GM19438 (cell line): ENCODE data around the gene MARCHF9.

Experiments used
- ATAC-seq: cut with Tn5 transposase; IDR thresholded peaks from one replicate; pipeline ENCODE4 v1.9.1; 2021; ENCODE audit warnings: low read depth; ENCODE audit not compliant: unreplicated experiment

Gene MARCHF9

GRCh38 chr12:57737467-57738460, 17.1 kb upstream of the MARCHF9 start:
- no peak for ATAC-seq

GRCh38 chr12:57738661-57739237, 16.2 kb upstream of the MARCHF9 start, which contains the start of gene AGAP2:
Gene AGAP2 (minus strand): TSS chr12:57738742. CDS start chr12:57738246, 496 bp downstream.
- no peak for ATAC-seq

- ATAC-seq, result no peak
Observed at GRCh38 chr12:57739387-57739786, 15.5 kb upstream of the MARCHF9 start.

GRCh38 chr12:57739914-57740538, 14.9 kb upstream of the MARCHF9 start:
- ATAC-seq, result no peak

DNA sequence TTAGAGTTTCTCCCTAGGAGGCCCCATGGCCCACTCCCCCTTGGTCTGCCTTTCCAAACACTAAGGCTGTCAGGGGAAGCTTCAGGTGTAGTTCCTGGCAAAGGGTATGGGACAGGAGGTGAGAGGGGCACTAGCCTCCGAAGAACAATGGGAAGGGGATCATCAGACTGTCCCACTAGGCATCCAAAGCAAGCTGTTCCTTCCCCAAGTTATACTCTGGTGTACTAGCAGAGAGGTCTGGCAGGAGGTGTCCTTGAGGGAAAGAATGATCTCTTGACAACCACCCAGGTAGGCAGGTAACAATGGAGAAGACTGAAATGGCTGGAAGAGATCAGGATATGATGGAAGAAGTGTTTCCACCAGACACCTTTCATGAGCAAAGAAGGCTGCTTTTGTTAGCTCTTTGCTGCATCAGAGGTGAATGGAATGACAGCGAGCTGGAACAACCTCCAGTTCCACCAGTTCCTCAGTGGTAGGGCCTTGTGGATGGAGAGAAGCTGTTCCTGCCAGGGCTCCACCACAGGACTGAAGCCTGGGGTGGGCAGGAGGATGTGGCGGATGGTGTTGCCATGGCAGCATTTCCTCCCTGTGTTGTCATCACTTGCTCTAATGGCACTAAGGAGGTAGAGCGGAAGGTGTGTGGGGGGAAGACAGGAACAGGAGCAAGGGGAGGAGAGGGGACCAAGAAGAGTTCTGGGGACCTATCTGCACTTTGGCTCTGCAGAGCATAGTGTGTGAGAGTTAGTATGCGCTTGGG, 14.1 kb upstream of the MARCHF9 start:
- peak; percentile 42 for ATAC-seq

DNA sequence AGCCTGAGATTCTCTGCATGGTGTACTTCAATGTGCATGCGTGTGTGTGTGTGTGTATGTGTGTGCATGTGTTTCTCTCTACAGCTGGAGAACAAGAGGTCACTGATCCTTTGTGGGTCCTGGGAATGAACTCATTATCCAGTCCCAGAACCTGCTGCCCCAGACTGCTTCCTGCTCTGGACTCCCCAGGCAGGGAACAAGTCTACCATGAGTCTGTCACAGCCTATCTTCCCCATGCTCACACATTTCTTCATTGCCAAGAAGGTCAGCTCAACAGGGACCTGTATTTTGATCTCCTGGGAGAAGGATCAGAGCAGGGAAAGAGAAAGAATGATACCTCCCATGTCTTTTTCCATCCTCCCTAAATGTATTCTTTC, 13.5 kb upstream of the MARCHF9 start:
- ATAC-seq, result no peak

DNA sequence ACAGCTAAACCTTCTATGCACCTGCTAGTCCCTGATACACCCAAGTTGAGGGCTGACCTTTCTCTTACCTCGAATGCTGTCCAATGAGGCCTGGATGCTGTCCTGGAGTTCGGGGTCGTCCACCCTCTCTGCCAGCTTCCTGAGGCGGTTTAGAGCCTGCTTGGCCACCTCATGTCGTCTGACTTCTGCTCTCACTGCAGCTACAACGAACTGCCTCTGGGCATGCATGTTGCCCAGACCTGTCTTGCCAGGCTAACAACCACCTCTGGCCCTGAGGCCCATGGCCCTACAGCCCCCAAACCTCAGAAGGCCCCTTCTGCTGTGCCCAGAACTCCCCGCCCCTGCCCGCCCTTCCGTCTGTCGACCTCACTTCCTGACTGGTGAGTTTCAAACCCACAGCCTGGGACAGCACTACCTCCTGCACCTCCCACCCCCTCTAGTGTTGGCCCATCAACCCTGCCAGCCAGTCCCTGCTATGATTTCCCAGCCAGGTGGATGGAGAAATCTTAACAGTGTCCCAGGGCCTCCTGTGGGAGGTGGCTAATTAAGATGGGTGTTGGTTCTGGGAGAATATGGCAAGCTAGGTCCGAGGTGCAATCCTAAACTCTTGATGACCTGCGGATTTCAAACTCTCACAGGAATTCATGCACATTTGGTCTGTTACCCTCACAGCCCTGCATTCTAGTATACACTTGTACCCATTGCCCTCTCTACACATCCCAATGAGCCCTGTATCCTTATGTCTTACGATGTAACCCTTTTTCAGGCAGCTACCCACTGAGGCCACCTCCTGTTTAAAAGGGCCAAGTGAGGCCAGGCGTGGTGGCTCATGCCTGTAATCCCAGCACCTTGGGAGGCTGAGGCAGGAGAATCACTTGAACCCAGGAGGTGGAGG, 12.8 kb upstream of the MARCHF9 start:
- ATAC-seq, result peak; percentile 45

- no peak for ATAC-seq
Observed at GRCh38 chr12:57743769-57744168, 11.1 kb upstream of the MARCHF9 start.

DNA sequence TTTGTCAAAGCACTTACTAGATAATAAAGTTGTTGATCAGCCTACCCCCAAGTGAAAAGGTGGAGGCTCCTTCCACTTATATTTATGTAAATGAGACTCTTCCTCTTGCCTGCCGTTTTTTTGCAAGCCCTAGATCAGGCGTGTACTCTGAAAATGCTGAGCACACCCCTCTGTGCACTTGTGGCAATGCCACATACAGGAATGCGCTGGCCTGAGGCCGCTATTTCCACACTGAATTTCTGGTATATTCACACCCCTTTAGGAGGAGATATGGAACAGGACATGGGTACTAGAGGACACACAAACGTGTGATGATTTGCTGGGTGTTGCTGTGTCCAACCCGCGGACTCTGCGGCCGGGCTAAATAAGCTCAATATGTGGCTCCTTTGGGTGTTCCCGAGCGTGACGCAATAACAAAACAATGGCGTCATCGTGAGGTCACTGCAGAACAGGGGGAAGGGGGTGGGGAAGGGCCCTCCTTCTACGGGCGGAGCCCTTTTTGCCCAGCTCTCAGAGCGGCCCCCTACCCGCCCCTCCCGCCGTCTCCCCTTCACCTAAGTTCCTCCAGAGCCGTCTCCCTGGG, 10.6 kb upstream of the MARCHF9 start:
- ATAC-seq, result peak; percentile 32

GRCh38 chr12:57744777-57745484, 10.0 kb upstream of the MARCHF9 start, which contains the start of gene TSPAN31:
Gene TSPAN31 (plus strand): TSS chr12:57745039. CDS start chr12:57745155, 116 bp downstream.
- peak; percentile 85 for ATAC-seq

DNA sequence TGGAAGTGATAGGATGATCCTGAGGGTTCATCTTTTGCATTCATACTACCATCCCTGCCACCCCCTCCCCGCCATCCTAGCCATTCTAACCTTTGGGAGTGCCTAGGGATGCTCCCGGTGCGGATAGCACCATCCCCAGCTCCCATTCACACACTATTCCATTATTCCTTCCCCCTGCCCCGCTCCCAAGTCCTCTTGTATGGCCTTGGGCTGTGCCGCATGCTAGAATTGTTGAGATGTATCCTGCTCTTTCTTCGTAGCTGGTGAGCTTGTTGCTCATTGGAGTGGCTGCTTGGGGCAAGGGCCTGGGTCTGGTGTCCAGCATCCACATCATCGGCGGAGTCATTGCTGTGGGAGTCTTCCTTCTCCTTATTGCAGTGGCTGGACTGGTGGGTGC, 9.4 kb upstream of the MARCHF9 start:
- no peak for ATAC-seq

DNA sequence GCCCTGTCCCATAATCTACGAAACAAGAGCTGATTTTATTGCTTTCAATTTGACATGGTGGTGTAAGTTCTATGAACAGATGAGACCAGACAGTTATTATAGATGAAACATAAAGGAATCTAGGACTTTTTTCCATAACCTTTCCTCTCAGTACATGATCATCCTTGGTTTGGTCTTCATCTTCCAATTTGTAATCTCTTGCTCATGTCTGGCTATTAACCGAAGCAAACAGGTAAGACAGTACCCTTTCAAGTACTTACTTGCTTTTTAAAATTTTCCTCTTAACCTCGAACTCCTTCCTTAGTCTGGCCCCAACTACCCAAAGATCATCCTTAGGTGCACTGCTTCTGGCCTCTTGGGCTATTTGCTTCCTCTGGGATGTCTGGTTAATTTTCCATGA, 8.9 kb upstream of the MARCHF9 start:
- ATAC-seq, result no peak

- no peak for ATAC-seq
Observed at GRCh38 chr12:57749061-57749460, 5.8 kb upstream of the MARCHF9 start.

DNA sequence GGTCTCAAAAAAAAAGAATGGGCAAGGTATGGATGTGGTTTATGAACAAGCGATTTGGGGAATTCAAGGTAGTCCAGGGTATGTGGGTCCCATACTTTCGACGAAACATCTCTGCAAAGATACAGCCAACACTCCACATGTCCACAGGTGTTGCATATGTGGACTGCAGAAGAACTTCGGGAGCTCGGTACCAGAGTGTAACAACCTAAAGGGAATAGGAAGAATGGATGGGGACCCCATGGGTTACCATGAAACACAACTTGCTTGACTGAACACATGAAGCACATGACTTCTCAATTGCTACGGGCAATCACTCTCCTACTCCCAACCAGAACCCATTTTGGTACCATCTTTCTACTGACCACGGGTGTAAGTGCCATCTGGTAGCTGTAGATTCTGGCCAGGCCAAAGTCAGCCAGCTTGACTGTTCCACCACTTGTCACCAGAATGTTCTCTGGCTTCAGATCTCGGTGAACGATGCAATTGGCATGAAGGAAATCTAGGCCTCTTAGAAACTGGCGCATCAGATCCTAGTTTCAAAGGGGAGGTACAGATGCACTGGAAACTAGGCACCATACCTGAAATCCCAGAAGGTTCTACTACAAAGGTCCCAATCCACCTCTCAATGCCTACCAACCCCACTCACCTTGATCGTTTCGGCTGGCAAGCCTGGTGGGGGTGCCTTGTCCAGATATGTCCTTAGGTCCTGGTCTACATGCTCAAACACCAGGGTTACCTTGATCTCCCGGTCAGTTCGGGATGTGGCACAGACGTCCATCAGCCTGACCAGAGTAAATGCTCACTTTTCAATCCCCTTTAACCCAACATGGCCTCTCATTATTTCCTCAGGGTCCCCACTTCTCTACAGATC, 4.1 kb upstream of the MARCHF9 start:
- ATAC-seq, result no peak

DNA sequence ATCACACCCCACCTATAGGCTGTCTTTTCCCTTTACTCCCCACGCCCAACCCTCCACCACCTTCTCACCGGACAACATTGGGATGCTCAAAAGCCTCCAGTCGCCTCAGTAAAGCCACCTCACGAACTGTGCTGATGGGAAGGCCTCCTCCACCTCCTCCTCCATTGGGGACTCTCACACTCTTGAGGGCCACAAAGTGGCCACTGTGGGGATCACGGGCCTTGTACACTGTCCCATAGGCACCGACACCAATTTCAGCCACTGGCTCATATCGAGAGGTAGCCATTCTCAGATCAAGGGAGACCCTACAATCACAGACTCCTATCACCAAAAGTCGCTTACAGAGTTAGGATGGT, 3.5 kb upstream of the MARCHF9 start:
- no peak for ATAC-seq

DNA sequence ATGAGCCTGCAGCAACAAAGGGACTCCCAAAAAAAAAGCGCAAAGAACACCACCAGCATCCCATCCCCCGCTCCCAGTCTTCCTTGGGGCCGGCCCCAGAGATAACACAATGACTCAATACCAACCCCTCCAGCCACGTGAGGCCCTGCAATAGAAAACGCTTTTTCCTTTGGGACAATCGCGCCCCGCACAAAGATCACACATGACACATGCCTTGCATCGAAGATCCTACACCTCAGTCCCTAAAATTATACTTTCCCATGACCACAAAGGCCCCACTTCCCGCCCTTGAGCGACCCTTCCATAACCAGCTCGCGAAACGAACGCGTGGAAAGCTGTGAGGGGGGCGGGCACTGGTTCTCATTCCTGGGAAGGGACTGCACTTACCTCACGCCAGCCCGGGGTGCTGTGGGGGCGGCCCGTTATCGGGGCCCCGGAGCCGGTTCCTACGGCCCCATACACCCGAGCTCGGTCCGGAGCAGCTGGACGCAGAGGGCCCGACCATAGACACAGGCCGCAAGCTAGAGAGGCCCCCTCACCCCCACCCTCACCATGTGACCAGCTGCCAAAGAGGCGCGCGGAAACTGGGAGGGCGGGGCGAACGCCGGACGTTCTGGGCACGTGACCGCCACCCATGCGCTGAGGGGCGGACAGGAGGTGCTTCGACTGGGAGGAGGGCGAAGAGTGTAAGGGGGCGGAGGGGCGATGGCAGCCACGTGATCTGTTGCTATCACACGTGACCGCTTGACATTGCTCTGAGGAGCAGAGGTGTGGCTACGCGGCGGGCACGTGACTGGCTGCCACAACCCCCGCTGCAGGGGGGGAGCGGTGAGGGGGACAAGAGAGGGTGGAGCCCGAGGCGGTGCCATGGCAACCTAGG, 2.9 kb upstream of the MARCHF9 start, which contains the start of gene CDK4:
TSS of gene CDK4 (minus strand) at position 523 of the 880 bp plus-strand sequence. CDS start 593 bp downstream, outside the sequence.
- ATAC-seq, result peak; percentile 68

GRCh38 chr12:57752668-57753000, 2.3 kb upstream of the MARCHF9 start:
- no peak for ATAC-seq
